GM21360 (cell line): Measurements from ENCODE around the gene CDC42EP1.
"Not testable (repeated sequence)": the region's sequence is repeated elsewhere in the genome, so short reads cannot be mapped to it uniquely, and the experiment has no call there.

ENCODE experiments used
- ATAC-seq: cut with Tn5 transposase; IDR thresholded peaks from one replicate; pipeline ENCODE4 v1.9.1; 2021; ENCODE audit warnings: mild to moderate bottlenecking, moderate library complexity; ENCODE audit not compliant: unreplicated experiment

Gene CDC42EP1

GRCh38 chr22:37609240-37610152, 49.2 kb downstream of the CDC42EP1 start:
- no peak for ATAC-seq

DNA sequence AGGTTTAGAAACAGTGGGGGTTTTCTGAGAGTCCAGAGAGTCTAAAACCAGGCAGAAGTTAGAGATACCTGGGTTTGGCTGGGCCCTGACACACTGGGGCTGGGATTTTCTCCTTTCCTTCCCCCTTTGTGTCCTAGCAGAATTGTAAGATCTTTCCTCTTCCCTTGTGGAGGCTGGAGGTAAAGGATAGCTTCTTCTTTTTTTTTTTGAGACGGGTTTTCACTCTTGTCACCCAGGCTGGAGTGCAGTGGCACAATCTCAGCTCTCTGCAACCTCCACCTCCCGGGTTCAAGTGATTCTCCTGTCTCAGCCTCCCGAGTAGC, 49.8 kb downstream of the CDC42EP1 start:
- ATAC-seq = not testable (repeated sequence)

GRCh38 chr22:37610480-37611129, 50.3 kb downstream of the CDC42EP1 start:
- ATAC-seq = no peak

DNA sequence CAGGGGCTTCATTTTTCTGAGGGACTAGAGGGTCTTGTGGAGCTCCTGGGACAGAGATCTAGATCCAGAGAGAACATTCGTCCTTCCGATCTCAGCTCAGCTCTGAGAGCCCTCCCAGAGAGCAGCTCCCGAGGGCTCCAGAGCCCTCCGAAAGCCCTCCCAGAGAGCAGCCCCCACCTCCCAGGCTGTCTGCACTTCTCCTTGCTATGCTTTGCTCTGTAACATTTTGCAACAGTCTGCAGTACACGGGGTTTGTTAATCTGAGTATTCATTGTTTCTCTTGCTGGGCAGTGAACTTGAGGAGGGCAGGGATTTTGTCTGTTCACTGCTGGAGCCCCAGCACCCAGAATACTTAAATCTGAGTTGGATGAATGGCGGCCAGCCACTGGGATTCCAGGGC, 50.9 kb downstream of the CDC42EP1 start:
- ATAC-seq = no peak

- no peak for ATAC-seq
Observed at GRCh38 chr22:37616201-37617083, 56.2 kb downstream of the CDC42EP1 start.

DNA sequence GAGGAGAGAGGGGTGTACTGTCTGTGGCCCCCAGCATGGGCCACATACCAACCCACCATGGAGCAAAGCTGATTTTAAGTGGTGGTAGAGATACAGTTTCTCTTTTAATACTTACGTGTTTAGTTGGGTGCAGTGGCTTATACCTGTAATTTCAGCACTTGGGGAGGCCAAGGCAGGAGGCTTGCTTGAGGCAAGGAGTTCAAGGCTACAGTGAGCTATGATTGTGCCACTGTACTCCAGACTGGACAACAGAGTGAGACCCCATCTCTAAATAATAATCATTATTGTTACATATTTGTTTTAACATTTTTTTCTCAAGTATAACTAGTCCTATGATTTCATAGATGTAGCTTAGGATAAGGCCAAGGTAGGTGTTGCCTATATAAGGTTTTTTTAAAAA, 57.2 kb downstream of the CDC42EP1 start:
- no peak for ATAC-seq

- no peak for ATAC-seq
Observed at GRCh38 chr22:37618072-37618656, 57.9 kb downstream of the CDC42EP1 start.

GRCh38 chr22:37618674-37619073, 58.4 kb downstream of the CDC42EP1 start:
- no peak for ATAC-seq
